Stimulated activated CD4-positive, alpha-beta T cell treated with anti-CD3 and anti-CD28 coated beads, Interleukin-4, amount 100 ng/mL, for 24 hours (primary cell): ENCODE data around the gene CD53.
A peak's percentile ranks its signal among the peaks of the same experiment; 100 is the strongest.
"Not testable (repeated sequence)": the region's sequence is repeated elsewhere in the genome, so short reads cannot be mapped to it uniquely, and the experiment has no call there.

Experiments used
- DNase-seq: peaks from one replicate; pipeline ENCODE4 v3.0.0-alpha.2; 2020

Gene CD53

GRCh38 chr1:110872745-110873720 is at the start of gene CD53:
CD53 (plus strand) TSS chr1:110873148; CDS start chr1:110891409, 18,261 bp downstream.
- DNase-seq, result peak; percentile 52

GRCh38 chr1:110824192-110824591 is 48.8 kb upstream of the CD53 start:
- DNase-seq, result no peak

GRCh38 chr1:110829955-110830553 is 42.9 kb upstream of the CD53 start:
- DNase-seq, result peak; percentile 46

GRCh38 chr1:110833779-110834178 is 39.2 kb upstream of the CD53 start:
- not testable (repeated sequence) for DNase-seq

- DNase-seq, result no peak
These were observed 26.1 kb upstream of the CD53 start for GRCh38 chr1:110846861-110847260.

- no peak for DNase-seq
These were observed 22.8 kb upstream of the CD53 start for GRCh38 chr1:110850145-110850544.

GRCh38 chr1:110850627-110851026 is 22.3 kb upstream of the CD53 start:
- DNase-seq, result no peak

GRCh38 chr1:110853135-110853534 is 19.8 kb upstream of the CD53 start:
- no peak for DNase-seq

GRCh38 chr1:110856410-110856809 is 16.5 kb upstream of the CD53 start:
- no peak for DNase-seq

- DNase-seq, result no peak
These were observed 14.7 kb upstream of the CD53 start for GRCh38 chr1:110857964-110858948.

- DNase-seq, result no peak
These were observed 13.9 kb upstream of the CD53 start for GRCh38 chr1:110859062-110859461.

- no peak for DNase-seq
These were observed 12.8 kb upstream of the CD53 start for GRCh38 chr1:110860174-110860573.

- DNase-seq, result not testable (repeated sequence)
These were observed 12.3 kb upstream of the CD53 start for GRCh38 chr1:110860620-110861019.

- not testable (repeated sequence) for DNase-seq
These were observed 11.0 kb upstream of the CD53 start for GRCh38 chr1:110861942-110862341.

- no peak for DNase-seq
These were observed 8.7 kb upstream of the CD53 start for GRCh38 chr1:110864287-110864686.

- no peak for DNase-seq
These were observed 2.1 kb upstream of the CD53 start for GRCh38 chr1:110870721-110871388.

- DNase-seq, result no peak
These were observed 593 bp upstream of the CD53 start for GRCh38 chr1:110872366-110872744.

GRCh38 chr1:110873856-110874255 is 908 bp downstream of the CD53 start:
- DNase-seq, result peak; percentile 35

- DNase-seq, result no peak
These were observed 1.6 kb downstream of the CD53 start for GRCh38 chr1:110874324-110875215.

- peak; percentile 61 for DNase-seq
These were observed 2.3 kb downstream of the CD53 start for GRCh38 chr1:110875216-110875731.

- DNase-seq, result no peak
These were observed 3.9 kb downstream of the CD53 start for GRCh38 chr1:110876748-110877341.
